ENCODE results near the gene DEDD2. TPM values are rescaled to one million over a fixed set of nuclear protein-coding genes. Genes with fewer than 3 reads are reported as not detected.

The DEDD2 gene
- total RNA-seq, 2 donors from 2014 or later, result 19.2 to 24.8 TPM

DNA sequence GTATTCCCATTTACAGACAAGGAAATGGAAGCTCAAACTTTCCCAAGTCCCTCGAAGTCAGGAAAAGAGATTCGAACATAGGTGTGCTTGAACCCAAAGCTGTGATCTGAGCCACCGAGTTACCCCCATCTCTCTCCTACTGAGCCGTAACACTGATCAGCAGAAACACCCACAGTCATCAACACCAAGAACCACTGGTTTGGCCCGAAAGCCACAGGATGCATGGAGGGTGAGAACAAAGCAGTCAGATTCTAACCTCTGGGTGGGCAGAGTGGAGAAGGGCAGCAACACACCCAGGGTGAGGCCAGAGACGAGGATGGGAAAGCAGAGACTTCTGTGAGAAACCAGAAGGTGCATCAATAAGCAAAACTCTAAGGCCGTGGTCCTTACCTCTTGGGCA lies 57.5 kb downstream of the DEDD2 start:
- no peak overlapping the region for H3K27ac ChIP-seq
- TF ChIP-seq, protein P1, sequence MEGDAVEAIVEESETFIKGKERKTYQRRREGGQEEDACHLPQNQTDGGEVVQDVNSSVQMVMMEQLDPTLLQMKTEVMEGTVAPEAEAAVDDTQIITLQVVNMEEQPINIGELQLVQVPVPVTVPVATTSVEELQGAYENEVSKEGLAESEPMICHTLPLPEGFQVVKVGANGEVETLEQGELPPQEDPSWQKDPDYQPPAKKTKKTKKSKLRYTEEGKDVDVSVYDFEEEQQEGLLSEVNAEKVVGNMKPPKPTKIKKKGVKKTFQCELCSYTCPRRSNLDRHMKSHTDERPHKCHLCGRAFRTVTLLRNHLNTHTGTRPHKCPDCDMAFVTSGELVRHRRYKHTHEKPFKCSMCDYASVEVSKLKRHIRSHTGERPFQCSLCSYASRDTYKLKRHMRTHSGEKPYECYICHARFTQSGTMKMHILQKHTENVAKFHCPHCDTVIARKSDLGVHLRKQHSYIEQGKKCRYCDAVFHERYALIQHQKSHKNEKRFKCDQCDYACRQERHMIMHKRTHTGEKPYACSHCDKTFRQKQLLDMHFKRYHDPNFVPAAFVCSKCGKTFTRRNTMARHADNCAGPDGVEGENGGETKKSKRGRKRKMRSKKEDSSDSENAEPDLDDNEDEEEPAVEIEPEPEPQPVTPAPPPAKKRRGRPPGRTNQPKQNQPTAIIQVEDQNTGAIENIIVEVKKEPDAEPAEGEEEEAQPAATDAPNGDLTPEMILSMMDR (IDR thresholded peaks at IDR 0.05), result no peak
- H3K4me3 ChIP-seq, result no peak overlapping the region
- H3K27me3 ChIP-seq, result no peaks in the 10 kb centered on the region
- no peaks in the 10 kb centered on the region for H3K9me3 ChIP-seq
- H3K36me3 ChIP-seq, result no peaks in the 10 kb centered on the region
- no peaks in the 10 kb centered on the region for H3K4me1 ChIP-seq
- DNase-seq (ENCODE audit: low spot score), result no peak

DNA sequence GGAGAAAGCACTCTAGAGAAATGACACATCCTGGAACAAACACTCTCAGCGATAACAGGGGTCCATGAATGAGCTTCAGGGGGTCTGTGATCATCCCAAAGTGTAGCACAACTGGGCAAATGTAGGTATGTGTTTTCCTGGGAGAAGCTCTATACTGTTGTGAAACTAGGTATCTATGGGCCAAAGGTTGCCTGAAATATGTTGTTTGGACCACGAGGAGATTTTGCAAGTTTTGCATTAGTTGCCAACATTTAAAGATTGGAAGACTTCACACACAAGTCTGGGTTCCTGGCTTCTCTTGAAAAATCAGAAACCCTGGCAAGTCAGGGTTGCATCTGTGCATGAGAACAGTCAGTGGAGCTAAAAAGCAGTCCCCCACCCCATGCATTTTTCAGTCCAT lies 58.6 kb downstream of the DEDD2 start:
- Histone ChIP-seq H3K9me3 (no peaks in the 10 kb centered on the region), H3K27ac (no peak overlapping the region), H3K27me3 (no peaks in the 10 kb centered on the region), H3K4me3 (no peak overlapping the region), H3K4me1 (no peaks in the 10 kb centered on the region), H3K36me3 (no peaks in the 10 kb centered on the region)
- DNase-seq (ENCODE audit: low spot score), result no peak
- TF ChIP-seq, protein P1 (IDR thresholded peaks at IDR 0.05), result no peak

DNA sequence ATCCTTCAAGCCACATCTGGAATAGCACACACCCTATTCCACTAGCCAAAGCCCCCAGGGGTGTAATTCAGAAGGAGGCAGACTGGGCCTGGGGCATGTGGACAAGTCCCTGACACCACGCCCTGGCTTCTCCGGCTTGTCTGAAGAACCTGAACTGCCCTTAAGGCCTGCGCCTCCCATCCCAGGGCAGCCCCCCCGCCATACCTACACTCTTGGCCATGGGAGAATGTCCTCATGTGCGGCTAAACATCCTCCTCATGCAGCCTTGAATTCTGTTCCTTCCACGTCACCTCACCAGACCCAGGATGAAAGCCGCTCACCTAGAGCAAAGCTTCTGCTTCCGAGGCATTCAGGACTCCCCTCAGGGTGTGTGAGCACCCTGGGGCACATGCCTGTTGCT lies 60.9 kb downstream of the DEDD2 start:
- Histone ChIP-seq H3K27me3 (peaks cover 0 to under 1% of the 10 kb centered on the region in 2 donors), H3K4me3 (no peak overlapping the region), H3K36me3 (no peaks in the 10 kb centered on the region), H3K27ac (no peak overlapping the region), H3K9me3 (no peaks in the 10 kb centered on the region), H3K4me1 (no peaks in the 10 kb centered on the region)
- DNase-seq (ENCODE audit: low spot score), result no peak
- TF ChIP-seq, protein P1 (IDR thresholded peaks at IDR 0.05), result no peak

DNA sequence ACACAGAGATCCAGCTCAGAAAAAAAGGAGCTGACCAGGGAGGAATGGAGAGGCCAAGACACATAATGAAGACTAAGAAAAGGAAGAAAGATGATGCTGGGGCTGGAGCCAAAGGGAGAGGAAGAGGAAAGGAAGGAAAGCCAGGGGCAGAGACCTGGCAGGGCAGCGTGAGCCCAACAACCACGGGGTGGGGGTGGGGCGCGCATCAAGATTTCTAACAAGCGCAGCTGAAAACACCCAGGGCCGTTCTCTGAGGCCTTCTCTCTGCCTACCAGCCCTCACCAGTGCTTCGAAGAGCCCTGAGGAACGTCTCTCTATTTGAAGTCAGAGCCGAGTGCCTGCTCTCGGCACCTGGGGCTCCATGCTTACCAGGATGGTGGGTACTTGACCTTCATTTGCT lies 61.7 kb downstream of the DEDD2 start:
- H3K27me3 ChIP-seq, result peaks cover 0 to 7% of the 10 kb centered on the region in 2 donors

DNA sequence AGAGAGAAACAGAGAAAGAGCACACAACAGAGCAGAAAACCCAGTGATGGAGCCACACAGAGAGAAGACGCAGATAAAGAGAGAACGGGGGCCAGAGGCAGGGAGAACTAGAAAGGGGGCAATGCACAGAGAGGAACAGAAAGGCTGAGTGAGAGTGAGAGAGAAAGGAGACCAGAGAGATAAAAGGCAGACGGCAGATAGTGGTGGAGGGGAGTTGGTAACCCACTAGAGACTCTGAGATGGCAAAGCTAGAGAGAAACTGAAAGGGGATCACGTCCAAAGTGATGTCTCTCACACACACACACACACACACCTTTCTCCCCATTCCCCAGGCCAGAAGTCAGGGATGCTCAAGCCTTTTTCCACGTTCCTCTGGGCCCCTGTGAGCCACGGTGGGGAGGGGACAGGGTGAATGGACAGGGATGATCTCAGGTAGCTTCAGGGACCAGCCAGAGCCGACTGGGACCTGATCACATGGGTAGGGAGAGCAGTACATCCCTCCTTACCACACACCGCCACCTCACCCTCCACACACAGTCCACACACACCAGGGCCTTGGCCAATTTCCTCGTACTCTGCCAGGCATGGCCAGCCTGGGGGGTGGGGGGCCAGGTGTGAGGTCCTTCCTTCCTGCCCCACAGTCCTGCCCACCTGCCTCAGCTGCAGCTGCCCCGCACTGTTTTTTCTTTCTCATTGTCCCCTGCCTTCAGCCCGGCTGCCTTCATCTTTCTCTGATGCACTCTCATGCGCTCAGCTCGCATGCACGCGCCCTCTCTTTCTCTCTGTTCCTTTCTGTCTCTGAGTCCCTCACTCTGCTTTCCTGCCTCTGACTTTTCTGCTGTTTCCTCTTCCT lies 62.8 kb downstream of the DEDD2 start:
- Histone ChIP-seq H3K4me3 (no peak overlapping the region), H3K4me1 (no peaks in the 10 kb centered on the region), H3K36me3 (no peaks in the 10 kb centered on the region), H3K27ac (no peak overlapping the region), H3K9me3 (no peaks in the 10 kb centered on the region), H3K27me3 (peaks cover 0 to 11% of the 10 kb centered on the region in 2 donors)
- TF ChIP-seq, protein P1 (IDR thresholded peaks at IDR 0.05), result no peak
- no peak for DNase-seq (ENCODE audit: low spot score)

More for the DNA sequence above, 61.7 kb downstream of the DEDD2 start:
- TF ChIP-seq, protein P1 (IDR thresholded peaks at IDR 0.05), result no peak
- Histone ChIP-seq H3K36me3 (no peaks in the 10 kb centered on the region), H3K9me3 (no peaks in the 10 kb centered on the region), H3K27ac (no peak overlapping the region), H3K4me1 (no peaks in the 10 kb centered on the region), H3K4me3 (no peak overlapping the region)
- no peak for DNase-seq (ENCODE audit: low spot score)
